ENCODE measurements around the gene NSMCE4A. TPM values are rescaled to one million over a fixed set of nuclear protein-coding genes. Genes with fewer than 3 reads are reported as not detected.
A peak's percentile ranks its signal among the peaks of the same experiment; 100 is the strongest.
"Not testable (repeated sequence)": the region's sequence is repeated elsewhere in the genome, so short reads cannot be mapped to it uniquely, and the experiment has no call there.

The NSMCE4A gene
- total and polyA plus RNA-seq, 7 donors, result 39.0 to 160 (median 104) TPM

DNA sequence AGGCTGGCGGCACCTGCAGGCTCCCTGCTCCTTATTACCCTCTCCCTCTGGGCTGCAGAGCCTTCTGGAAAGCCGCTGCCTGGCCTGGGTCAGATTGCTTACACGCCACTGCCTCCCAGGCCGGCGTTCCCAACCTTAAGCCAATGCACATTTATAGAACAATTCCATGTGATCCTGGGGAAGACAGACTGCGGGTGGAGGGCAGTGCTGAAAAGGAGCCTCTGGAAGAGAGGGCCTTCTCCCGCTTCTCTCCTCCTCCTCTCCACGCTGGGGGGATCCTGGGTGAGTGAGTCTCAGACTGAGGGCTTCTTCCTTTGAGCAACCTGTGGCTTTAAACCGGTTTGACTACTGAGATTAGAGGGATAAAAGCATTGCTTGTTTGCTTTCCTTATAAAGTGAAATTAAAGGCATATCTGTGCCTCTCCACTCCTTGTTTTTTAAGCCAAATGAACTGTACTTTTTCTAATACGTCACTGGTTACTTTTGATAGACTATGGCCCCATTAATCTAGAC lies 19.5 kb upstream of the NSMCE4A start:
- DNase-seq, result peak; percentile 92
- H3K4me3 ChIP-seq, result peak overlapping the region; percentile 15 to 36 (median 31)
- WGBS, 2 donors, result 11 to 37% methylated on average over 10 of the region's 10 CpGs
- TF ChIP-seq POLR2AphosphoS5 (IDR thresholded peaks at IDR 0.05), result peak; percentile 65 to 84 (median 68)
- TF ChIP-seq, protein P1, sequence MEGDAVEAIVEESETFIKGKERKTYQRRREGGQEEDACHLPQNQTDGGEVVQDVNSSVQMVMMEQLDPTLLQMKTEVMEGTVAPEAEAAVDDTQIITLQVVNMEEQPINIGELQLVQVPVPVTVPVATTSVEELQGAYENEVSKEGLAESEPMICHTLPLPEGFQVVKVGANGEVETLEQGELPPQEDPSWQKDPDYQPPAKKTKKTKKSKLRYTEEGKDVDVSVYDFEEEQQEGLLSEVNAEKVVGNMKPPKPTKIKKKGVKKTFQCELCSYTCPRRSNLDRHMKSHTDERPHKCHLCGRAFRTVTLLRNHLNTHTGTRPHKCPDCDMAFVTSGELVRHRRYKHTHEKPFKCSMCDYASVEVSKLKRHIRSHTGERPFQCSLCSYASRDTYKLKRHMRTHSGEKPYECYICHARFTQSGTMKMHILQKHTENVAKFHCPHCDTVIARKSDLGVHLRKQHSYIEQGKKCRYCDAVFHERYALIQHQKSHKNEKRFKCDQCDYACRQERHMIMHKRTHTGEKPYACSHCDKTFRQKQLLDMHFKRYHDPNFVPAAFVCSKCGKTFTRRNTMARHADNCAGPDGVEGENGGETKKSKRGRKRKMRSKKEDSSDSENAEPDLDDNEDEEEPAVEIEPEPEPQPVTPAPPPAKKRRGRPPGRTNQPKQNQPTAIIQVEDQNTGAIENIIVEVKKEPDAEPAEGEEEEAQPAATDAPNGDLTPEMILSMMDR (IDR thresholded peaks at IDR 0.05), result no peak
- peak in 1 of 2 donors; percentile 39 for TF ChIP-seq POLR2A (IDR thresholded peaks at IDR 0.05)
- peak in 1 of 4 donors; percentile 69 for TF ChIP-seq EP300 (IDR thresholded peaks at IDR 0.05)
- H3K4me1 ChIP-seq, result peaks cover 0 to 68% (median 63%) of the 10 kb centered on the region in 4 donors
- intact Hi-C loops (cut with DNase I), result loop anchor here (2.0 to 5.0 kb wide), 2 partner anchors 26 to 67 kb away; partner anchors contain the start of gene ATE1
- no peaks in the 10 kb centered on the region for H3K36me3 ChIP-seq
- no peaks in the 10 kb centered on the region for H3K9me3 ChIP-seq
- H3K27me3 ChIP-seq, result no peaks in the 10 kb centered on the region
- peak overlapping the region; percentile 83 to 89 (median 88) for H3K27ac ChIP-seq

DNA sequence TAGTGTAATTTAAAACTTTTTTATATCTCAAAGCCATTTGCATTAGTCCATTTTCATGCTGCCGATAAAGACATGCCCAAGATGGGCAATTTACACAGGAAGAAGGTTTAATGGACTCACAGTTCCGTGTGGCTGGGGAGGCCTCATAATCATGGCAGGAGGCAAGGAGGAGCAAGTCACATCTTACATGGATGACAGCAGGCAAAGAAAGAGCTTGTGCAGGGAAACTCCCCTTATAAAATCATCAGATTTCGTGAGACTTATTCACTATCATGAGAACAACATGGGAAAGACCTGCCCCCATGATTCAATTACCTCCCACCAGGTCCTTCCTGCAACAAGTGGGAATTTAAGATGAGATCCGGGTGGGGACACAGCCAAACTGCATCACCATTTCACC lies 16.7 kb upstream of the NSMCE4A start:
- peaks cover 0 to 61% (median 49%) of the 10 kb centered on the region in 4 donors for H3K4me1 ChIP-seq
- DNase-seq, H3K27me3 ChIP-seq, H3K4me3 ChIP-seq, H3K9me3 ChIP-seq, H3K36me3 ChIP-seq: not testable (repeated sequence)
- intact Hi-C loops (cut with DNase I), result loop anchor here (5.0 kb wide), 1 partner anchor 64 kb away; the partner anchor contains the start of gene ATE1
- H3K27ac ChIP-seq, result peak overlapping the region in 3 of 4 donors; percentile 83 to 89 (median 87)
- 83 to 93% methylated on average over 4 of the region's 4 CpGs for WGBS, 2 donors

DNA sequence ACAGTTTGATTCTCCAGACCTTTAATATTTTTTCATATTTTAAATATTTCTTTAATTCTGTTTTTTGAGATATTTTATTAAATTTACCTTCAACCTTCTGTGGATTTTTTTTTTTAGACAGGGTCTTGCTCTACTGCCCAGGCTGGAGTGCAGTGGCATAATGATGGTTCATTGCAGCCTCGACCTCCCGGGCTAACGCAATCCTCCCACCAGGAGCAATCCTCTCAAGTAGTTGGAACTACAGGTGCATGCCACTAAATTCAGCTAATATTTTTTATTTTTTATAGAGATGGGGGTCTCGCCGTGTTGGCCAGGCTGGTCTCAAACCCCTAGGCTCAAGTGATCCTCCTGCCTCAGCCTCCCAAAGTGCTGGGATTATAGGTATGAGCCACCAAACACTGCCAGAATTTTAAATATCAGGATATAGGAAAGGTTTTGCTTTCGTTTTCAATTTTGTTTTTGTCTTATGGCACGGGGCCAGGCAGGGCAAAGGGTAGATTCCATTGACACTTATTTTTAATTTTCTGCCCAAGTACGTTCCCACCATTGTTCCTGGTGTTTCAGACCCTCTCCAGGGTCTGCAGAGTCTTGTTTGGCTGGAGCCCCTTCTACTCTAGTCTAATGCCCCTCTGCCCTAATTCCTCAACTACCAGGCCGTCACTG lies 15.1 kb upstream of the NSMCE4A start:
- no peak for DNase-seq
- peaks cover 0 to 48% (median 35%) of the 10 kb centered on the region in 4 donors for H3K4me1 ChIP-seq
- WGBS, 2 donors, result 24 to 68% methylated on average over 9 of the region's 9 CpGs
- TF ChIP-seq POLR2AphosphoS5 (IDR thresholded peaks at IDR 0.05) (no peak), POLR2A (IDR thresholded peaks at IDR 0.05) (no peak), EP300 (IDR thresholded peaks at IDR 0.05) (no peak)
- TF ChIP-seq, protein P1 (IDR thresholded peaks at IDR 0.05), result no peak
- H3K9me3 ChIP-seq, result no peaks in the 10 kb centered on the region
- intact Hi-C loops (cut with DNase I), result loop anchor here (5.0 kb wide), 1 partner anchor 63 kb away; the partner anchor contains the start of gene ATE1
- no peaks in the 10 kb centered on the region for H3K36me3 ChIP-seq
- no peak overlapping the region for H3K4me3 ChIP-seq
- H3K27me3 ChIP-seq, result no peaks in the 10 kb centered on the region
- H3K27ac ChIP-seq, result peak overlapping the region; percentile 55 to 89 (median 85)

DNA sequence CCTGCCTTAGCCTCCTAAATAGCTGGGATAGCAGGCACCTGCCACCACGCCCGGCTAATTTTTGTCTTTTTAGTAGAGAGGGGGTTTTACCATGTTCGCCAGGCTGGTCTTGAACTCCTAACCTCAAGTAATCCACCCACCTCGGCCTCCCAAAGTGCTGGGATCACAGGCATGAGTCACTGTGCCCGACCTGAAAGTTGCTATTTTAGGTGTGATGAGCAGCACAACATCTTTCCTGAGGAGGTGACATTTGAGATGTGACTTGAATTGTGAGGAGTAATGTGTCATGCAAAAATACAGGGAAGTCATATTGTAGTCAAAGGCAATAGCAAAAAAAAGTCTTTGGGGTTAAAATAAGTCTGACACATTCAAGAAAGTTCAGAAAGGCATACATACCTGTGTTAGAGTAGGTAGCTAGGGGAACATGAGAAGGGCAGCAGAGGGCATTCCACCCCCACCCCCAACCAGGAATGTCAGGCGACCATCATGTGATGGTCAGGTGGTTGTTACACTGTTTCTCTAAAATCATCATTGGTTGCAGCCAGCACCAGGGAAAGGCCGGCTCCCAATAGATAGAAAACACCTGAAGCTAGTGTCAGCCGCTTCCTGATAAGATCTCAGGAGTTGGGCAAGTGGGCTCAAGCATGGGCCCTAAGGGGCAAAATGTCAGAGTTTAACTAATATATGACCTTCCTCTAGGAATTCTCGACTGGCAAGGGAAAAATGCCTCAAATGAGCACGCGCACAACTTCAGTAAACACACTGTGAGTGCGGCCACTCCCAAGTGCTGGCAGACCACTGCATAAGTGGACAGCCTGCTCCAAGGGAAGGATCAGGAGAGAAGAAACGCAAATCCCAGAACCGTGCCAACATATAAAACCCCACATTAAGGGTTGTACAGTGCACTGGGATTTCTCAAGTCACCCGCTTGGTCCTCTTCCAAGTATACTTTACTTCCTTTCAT lies 13.6 kb upstream of the NSMCE4A start, which contains the start of gene TACC2:
TSS of gene TACC2 (plus strand) at position 803 of the 964 bp plus-strand sequence. CDS start 32,819 bp downstream, outside the sequence.
- WGBS, 2 donors, result 83 to 90% methylated on average over 15 of the region's 15 CpGs

More for the DNA sequence above, 13.6 kb upstream of the NSMCE4A start, which contains the start of gene TACC2:
- Histone ChIP-seq H3K36me3 (no peaks in the 10 kb centered on the region), H3K4me3 (no peak within 1 kb of the TSS), H3K4me1 (peaks cover 0 to 33% (median 25%) of the 10 kb centered on the region in 4 donors), H3K27me3 (no peaks in the 10 kb centered on the region), H3K9me3 (peaks cover 0 to 10% (median 1%) of the 10 kb centered on the region in 4 donors), H3K27ac (peak within 1 kb of the TSS; percentile 55 to 89 (median 85))
- intact Hi-C loops (cut with DNase I), result no loop called here
- DNase-seq, result peak; percentile 77
- TF ChIP-seq POLR2AphosphoS5 (IDR thresholded peaks at IDR 0.05) (peak; percentile 34 to 52 (median 46)), EP300 (IDR thresholded peaks at IDR 0.05) (no peak), POLR2A (IDR thresholded peaks at IDR 0.05) (no peak)
- TF ChIP-seq, protein P1 (IDR thresholded peaks at IDR 0.05), result no peak

Measured in sigmoid colon (tissue), 7 donors.